Measurements from ENCODE around the gene MYL1.

MYL1 gene

DNA sequence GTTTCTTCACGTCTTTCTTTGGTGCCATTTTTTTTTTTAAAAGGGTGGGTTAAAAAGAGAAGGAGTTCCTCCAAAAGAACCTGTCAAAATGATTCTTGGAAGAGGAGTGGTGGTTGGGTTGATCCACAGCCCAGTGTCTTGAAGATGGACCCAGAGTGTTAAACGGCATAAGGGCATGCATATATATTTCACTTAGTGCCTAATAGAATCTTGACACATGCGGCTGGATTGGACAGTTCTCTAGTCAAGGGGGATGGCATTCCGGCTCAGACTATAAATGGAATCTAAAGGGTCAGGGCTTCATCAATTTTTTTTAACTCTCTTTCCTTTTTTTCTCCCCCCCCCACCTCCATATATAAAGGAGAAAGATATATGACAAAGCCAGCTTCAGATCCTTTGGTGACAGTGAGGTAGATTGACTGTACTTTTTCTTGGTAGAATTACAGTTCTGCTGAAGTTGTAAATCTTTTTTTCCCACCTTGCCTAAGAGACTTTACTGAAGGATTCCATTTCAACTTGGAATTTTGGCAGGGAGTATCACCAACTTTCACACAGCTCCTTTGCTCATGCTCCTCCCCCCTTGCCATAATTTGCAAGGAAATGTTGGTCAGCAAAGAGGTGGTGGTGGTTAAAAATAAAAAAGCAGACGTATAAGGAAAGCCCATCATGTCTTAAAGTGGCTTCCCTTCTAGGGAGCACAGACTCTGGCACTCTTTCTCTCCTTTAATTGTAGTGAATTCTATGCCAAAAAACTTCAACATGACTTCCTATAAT, at the start of gene MYL1:
Gene MYL1, minus strand, starts transcription at position 160 of the 774 bp plus-strand sequence. Its CDS starts 132 bp downstream, at position 28.
- DNase-seq: no peak

DNA sequence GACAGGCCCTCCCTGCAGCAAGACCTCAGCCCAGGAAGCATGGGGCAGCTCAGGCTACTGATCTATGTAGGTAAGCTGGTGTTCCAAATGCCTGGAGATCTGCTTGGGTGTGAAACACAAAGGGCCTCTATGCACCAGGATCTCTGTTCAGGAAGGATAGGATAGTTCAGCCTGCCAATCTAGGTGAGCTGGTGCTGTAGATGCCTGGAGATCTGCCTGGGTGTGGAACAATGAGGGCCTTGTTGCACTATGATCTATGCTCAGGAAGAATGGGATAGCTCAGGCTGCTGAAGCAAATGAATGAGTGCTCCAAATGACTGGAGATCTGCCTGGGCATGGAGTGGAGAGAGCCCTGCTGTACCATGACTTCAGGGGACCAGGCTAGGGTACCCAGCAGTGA, 48.9 kb upstream of the MYL1 start:
- no peak for DNase-seq

DNA sequence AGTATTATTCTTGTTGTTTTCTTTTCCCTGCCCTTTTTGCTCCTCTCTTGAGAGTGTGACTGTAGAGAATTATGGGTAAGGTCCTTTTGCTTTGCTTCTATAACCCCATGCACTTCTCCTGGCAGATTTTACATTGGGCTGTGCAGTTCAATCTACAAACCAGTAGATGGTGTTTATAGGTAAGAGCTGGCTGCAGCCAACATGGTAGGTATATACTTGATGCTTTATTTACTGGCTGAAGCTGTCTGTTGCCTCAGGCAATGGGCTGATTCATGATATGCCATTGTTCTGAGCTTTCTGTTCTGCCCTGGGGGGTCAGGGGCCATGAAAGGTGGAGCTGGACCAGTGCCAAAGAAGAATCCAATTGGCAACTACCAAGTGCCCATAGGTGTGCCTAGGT, 48.3 kb upstream of the MYL1 start:
- no peak for DNase-seq

DNA sequence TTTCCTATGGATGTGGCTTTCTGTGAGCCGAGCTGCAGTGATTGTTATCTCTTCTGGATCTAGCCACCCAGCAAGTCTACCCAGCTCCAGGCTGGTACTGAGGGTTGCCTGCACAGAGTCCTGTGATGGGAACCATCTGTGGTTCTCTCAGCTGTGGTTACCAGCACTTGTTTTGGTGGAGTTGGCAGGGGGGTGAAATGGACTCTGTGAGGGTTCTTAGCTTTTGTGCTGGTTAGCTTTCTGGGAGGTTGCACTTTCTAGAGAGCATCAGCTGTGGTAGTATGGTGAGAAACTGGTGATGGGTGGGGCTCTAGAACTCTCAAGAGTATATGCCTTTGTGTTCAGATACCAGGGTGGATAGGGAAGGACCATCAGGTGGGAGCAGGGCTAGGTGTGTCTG, 45.4 kb upstream of the MYL1 start:
- DNase-seq: no peak

DNA sequence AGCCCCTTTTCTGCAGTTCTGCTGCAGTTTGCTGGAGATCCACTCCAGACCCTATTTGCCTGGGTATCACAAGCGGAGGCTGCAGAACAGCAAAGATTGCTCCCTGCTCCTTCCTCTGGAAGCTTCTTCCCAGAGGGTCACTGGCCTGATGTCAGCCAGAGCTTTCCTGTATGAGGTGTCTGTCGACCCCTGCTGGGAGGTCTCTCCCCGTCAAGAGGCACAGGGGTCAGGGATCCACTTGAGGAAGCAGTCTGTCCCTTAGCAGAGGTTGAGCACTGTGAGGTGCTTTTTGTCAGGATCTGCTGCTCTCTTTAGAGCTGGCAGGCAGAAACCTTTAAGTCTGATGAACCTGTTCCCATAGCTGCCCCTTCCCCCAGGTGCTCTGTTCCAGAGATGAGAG, 42.0 kb upstream of the MYL1 start:
- DNase-seq: no peak

DNA sequence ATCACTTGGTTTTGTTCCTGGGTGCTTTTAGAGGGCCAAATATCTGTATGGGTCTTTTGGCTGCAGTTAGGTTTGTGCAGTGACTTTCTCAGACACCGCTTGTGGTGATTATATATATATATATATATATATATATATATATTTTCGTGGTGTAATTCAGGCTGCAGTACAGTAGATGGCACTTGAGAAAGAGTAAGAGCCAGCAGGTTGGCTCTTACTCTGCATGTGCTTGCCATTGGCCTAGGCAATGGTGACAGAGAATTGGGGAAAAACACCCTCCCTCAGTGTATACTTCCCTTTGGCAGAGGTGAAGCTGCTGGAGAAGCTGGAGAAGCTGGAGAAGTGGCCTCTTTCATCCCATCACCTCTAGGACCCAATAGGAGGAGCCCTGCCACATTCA, 22.2 kb upstream of the MYL1 start:
- no peak for DNase-seq

DNA sequence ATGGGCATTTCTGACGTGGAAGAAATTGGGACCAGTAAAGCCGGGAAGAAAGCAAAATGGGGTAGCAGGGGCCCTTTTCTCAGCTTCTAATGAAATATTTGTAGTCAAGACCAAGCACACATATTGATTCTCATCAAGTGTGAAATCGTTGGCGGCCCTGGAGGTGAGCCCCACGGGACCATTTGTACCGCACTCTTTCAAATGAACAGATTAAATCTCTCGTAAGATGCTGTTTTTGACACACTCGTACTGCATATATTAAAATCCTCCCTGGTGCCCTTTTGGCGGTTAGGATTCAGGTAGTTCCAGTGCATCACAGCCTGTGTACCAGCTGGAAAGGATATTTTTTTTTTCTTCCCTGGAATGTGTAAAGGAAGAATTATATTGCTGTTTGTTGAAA, 9.9 kb upstream of the MYL1 start:
- DNase-seq: no peak

DNA sequence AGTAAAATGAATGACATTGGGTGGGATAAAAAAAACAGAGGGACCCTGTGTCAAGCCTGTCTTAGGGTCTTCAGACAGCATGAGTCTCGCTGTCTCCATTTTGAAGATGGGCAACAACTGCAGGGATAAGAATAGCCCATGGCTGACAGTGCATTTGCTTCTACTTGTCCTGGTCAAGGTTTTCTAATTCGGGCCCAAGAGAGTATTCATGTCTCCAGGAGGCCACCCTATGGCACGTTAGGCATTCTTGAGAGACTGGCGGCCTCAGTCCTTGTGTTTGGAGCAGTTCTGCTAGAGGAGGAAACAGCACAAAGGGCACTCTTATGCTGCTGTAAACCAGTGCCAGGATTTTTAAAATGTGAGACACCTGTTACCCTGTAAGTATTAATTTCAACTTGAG, 9.5 kb upstream of the MYL1 start:
- no peak for DNase-seq

DNA sequence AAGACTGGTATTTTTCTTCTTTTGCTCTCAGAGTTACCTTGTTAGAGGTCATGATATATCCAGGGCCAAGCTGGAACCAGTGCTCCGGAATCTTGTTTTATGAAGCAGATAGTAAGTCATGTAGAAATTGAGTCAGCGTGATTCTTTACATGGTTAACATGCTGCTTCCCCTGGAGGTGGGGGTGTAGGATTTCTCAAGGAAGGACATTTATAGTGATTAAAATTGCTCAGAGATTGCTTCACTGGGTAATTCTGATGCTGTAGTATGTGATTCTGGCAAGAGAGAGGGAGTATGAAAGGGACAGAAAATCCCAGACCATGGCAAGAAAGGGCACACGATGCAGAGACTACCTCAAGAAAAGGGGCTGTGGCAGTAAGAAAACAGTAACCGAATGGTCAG, 8.0 kb upstream of the MYL1 start:
- DNase-seq: no peak

DNA sequence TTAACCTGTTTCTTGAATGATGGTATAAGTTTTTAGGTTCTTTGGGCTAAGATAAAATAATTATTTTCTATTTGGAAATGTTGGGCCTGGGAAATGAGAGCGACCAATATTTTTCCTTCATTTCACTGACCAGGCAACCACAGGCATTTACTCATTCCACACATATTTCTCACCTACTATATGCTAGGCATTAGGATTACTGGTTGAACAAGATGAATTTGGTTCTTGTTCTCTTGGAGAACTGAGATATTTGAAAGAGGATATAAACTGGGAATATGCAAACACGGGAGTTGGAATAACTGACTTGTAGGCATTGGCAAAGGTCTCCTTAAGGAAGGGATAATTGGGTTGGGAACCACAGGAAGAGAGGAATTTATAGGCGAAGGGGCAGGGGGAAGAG, 3.9 kb upstream of the MYL1 start:
- no peak for DNase-seq

DNA sequence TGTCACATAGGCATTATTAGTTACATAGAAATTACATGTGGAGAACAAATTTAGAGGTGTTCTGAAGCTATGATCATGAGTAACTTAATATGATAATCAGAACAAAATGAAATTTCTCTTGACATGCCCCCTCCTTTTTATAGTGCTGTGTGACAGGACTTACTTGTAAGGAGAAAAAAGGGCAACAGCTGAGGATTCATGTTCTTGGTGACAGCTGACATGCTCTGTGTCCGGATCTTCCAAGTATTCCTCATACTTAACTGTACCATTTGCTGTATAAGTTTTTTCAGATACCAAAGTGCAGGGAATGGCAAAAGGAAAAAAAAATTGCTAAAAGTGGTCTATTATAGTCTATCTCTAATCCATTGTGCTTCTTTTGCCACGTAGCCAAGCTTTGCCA, 3.5 kb upstream of the MYL1 start:
- no peak for DNase-seq

DNA sequence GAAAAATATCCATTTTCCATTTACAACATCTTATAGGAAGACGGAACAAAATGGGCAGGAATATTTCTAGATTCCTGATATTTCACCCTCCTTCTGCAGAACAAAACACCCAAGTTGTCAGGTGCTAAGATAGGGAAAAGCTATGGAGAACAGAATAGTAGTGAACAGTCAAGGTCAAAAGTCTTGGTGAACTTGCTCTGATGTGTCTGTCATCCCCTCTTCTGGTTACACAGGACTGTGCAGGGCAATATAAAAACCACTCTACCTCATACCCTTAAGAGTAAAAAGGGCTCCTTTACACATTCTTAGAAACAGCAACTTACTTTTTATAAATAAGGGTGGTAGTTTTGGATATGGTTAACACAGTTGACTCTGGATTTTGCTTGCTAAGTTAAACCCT, 4.4 kb downstream of the MYL1 start:
- DNase-seq: no peak

DNA sequence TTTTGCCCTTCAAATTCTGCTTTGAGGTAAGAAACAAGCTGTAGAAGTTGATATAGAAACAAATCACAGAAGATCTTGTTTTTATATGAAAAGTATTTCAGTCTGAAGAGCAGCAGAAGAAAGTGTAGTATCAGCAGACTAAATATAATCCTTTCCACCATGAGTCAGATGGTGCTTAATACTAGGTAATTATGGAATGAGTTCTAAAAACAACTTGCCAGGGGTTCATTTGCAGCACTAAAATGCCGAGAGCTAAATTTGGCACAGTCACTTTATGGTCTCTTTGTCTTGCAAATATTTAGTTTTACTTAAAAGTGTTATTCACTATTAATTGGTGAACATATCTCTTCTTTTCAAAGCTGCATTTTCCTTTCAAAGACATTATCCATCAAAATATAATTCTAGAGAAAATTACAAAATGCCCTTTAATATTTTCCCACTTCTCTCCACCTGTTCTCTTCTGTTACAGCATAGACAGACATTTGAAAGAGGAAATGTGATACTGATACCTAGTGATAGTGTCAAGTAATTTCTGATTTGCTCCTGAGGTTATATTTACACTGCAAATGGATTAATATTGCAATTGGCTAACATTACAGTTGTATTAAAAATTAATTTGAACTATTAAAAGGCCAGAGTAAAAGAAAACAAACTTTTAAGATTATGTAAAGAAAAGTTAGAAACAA, 5.3 kb downstream of the MYL1 start:
- no peak for DNase-seq

DNA sequence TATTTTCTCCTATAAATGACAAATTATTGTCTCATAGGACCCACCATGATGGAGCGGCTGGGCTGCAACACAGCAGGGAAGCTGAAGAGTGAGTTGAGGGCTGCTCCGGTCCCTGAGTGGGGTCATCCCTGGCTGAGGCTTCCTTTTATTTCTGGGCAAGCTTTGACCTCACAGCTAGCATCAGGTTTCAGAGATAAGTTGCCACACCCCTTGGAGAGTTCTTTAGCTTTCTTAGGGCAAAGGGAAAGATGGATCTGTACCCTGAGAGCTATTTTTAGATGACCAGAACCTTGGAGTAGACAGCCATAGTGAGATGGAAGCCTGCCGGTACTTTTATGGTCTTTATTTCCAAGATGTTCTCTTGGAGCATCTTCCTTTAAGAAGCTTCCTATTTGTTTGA, 11.5 kb downstream of the MYL1 start:
- no peak for DNase-seq

DNA sequence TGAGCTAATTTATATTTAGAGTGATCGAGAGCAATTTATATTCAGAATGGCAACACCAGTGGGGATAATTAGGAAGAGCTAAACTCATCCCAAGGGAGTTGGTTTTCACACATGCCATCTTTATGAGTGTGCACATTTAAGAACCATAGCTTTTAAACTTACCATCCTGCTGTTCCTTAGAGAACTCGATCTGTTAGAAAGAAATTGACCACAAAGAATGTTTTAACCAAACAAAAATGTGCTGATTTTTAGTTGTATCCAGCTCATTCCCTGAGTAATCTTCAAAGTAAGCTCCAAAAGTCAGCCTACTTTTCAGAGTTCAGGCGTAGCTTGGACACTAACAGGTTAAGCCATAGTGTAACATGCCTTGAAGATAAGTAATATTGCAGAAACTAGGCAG, 12.6 kb downstream of the MYL1 start:
- DNase-seq: no peak

DNA sequence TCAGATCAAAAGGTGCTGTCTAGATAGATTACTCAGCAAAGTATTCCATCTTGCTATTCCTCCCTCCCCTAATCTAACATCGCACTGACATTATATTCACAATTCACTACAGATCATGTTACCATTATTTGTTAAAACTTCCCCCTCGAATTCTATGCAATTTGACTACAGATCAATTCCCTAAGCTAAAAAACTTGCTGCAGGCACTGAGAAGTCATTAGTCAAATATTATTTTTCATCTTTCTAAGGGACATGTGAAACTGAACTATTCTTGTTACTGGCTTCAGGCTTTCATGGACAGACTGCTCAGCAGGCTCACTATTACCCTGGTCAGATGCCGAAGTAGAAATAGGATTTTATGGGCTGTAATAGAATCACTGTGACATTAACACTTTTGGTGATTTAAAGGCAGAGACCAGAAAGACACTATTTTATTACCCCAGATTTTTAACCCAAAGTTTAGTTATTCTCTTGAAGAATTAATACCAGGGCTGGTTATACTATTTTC, 15.1 kb downstream of the MYL1 start:
- DNase-seq: no peak

DNA sequence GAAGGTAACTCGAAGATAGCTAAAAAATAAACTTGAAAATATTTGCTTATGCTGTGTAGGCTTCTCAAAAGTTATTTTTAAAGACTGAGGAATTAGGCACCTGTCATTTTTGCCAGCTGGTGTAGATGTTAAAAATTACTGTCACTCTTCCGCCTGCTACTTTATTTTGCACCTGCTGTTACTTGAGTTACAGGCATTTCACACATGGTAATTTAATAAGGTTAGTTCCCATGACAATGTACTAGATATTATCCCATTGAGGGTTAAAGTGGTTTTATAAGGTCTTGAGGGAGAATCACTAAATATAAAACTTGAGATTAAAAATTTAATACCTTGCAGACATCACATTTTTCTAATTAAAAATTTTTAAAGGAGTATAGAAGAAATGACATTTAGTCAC, 26.6 kb downstream of the MYL1 start:
- no peak for DNase-seq

DNA sequence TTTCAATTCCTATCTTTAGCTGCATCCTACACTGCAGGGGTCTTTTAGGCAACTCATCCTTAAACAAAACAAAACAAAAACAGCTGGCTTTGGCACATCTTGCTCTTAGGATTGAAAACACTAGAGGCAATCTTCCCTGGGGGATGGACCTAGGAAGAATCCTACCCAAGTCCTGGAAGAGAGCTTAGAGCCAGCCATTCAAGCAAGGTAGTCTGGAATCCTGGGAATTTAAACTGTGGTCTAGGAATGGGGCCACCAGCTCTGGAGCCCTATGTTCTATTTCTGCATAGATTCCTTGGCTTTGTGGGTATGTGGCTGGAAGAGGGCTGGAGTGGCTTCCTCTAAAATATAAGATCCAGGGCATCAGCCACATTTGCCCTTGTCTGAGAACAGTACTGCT, 27.7 kb downstream of the MYL1 start:
- no peak for DNase-seq

DNA sequence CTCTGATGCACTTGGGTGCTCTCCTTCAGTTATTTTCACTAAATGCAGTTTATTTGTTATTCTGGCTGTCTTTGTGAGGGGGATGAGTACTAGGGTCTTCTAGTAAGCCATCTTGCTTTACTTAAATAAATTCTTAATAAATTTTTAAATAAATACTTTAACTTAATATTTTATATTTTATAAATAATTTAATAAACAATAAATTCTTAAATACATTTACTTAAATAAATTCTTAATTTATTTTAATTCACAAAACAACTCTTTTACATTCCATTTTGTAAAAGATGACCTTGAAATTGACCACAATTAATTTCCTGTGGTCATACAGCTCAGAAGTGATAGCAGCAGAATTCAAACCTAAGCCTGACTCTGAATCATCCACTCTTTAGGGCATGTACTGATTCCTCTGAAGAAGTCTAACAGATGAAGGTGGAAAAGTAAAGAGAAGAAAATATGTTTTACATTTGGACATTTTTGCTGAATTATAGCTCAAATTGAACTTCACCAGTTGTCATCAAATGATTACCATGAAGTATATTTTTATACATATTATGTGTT, 28.8 kb downstream of the MYL1 start:
- DNase-seq: no peak

DNA sequence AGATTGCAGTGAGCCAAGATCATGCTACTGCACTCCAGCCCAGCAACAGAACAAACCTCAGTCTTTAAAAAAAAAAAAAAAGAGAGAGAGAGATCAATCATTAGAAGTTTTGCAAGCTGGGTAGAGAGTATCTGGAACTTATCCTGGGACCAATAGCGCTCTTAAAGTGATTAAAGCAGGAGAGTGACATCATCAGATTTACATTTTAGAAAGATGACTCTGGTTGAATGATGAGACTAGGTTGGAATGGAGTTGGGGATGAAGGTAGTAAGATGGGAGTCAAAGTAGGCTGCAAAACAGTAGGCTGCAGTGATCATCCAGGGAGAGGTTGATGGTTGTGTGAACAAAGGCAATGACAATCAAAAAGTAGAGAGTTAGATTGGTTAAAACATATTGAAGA, 37.8 kb downstream of the MYL1 start:
- DNase-seq: no peak

DNA sequence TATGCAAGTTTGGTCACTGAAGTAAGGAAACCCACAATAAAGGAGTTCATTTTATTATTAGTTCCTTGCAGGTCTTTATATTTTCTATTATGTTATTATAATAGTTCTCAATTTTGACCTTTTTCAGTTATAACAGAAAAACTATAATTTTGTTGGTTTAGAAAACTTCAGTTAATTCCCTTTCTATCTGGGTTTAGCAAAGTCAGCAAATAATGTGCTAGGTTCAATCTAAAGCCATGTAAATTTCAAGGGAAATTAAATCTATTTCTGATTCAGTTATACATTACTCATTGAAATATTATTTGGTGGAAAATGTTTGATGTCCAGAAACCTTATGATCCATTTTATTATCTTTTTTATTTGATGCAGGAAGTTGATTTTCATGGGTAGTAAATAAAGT, 43.7 kb downstream of the MYL1 start:
- no peak for DNase-seq

DNA sequence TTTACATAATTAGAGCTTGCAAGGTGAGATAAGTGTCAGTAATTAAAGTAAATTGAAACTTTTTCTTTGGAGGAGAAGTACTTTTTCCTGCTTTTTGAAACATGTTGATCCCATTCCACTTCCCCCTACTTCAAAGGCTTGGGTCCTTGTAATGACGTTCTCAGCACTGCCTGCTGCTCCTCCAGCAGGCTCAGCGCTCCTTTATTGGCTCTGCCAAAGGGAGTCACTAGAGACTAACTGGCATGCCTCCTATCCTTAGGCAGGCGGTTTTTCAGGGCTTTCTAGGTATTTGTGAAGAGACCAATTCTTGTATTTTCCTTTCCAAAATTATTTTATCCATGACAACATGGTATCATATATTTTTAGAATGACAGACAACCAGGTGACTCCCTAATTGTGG, 45.8 kb downstream of the MYL1 start:
- DNase-seq: no peak

DNA sequence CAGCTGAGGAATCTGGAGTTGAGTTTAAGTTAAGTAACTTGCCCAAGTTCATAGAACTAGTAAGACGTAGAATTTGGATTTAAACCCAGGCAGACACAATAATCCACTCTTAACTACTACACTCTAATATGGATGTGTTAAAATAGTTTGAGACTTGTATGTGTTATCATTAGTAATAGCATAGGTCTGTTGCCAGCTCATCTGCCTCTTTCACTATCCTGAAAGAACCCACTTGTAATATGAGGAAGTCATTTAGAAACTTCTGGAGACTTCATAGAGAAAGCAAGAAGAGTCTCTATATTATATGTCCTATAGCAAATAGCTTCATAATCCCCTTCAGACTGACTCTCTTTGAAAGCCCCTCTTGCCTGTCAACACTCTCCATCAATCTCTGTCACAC, 46.7 kb downstream of the MYL1 start:
- DNase-seq: no peak

DNA sequence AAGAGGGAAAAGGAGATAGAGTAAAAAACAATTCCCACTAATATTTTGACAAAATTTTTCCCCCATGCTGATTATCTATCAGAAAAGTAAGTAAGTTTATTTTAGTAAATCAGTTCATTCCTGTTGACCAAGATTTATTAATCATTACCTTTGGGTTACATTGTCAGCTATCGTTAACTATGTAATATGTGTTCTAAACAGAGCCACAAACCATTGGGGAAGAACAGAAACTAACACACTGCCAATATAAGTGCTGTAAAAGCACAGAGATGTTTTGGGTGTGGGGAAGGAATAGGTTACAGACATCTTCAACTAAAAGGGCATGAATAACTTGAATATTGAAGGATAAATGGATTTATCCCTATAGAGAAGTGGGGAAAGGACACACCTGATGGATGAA, 47.3 kb downstream of the MYL1 start:
- no peak for DNase-seq
